Left lung (tissue), 10 donors: Measurements from ENCODE around the gene CDC73. TPM values are rescaled to one million over a fixed set of nuclear protein-coding genes. Genes with fewer than 3 reads are reported as not detected.
"Not testable (repeated sequence)": the region's sequence is repeated elsewhere in the genome, so short reads cannot be mapped to it uniquely, and the experiment has no call there.

Experiments
- ATAC-seq: fragments of 200-7000 bp; cut with Tn5 transposase; one replicate; pipeline ENCODE4 v1.9.1; 2020; ENCODE audit warnings: moderate library complexity
- DNase-seq, 4 donors: peaks; one replicate each; pipeline ENCODE4 v3.0.0-alpha.2; 2013 to 2020
- H3K27ac ChIP-seq, 2 donors: fragments of 200-600 bp; sonication (generic) in 1 of 2; one replicate each; pipeline versions ENCODE4 v1.5.0 to v1.8.0; 2020 to 2021
- H3K27me3 ChIP-seq, 2 donors: fragments of 200-600 bp; sonication (generic) in 1 of 2; one replicate each; pipeline versions ENCODE4 v1.5.0 to v1.8.0; 2020 to 2021
- H3K36me3 ChIP-seq, 2 donors: fragments of 200-600 bp; sonication (generic) in 1 of 2; one replicate each; pipeline versions ENCODE4 v1.5.0 to v1.8.0; 2020 to 2021
- H3K4me1 ChIP-seq, 2 donors: fragments of 200-600 bp; one replicate each; pipeline ENCODE4 v1.8.0; 2021
- H3K4me3 ChIP-seq, 2 donors: fragments of 200-600 bp; sonication (generic) in 1 of 2; one replicate each; pipeline versions ENCODE4 v1.5.0 to v1.8.0; 2020 to 2021; ENCODE audit warnings: mild to moderate bottlenecking in 1 of 2
- H3K9me3 ChIP-seq, 2 donors: fragments of 200-600 bp; sonication (generic) in 1 of 2; one replicate each; pipeline versions ENCODE4 v1.5.0 to v1.8.0; 2020 to 2021
- CTCF ChIP-seq, 2 donors: fragments of 200-600 bp; sonication (generic) in 1 of 2; IDR thresholded peaks; one replicate each; pipeline versions ENCODE4 v1.5.0 to v1.8.0; 2021; ENCODE audit warnings: antibody characterized with exemption in 2 of 2
- intact Hi-C, 2 donors: fragments of 100-400 bp; cut with DNase I; formaldehyde crosslinking; loops; one replicate each; pipeline versions ENCODE4 v1.11.2 to v1.14.2; 2022
- polyA plus RNA-seq, 6 donors: library from polyadenylated mRNA; unstranded; fragments of 120-200 nt; gene quantifications; one replicate each; pipeline ENCODE4 v1.2.1, GENCODE V29; 2013; ENCODE audit not compliant: insufficient read length in 6 of 6
- total RNA-seq, 2 donors: library from RNA; stranded (reverse); fragmentation: NEBNext Ultra II Directional; extraction: Animal tissue kit (Norgen Biotek cat#: 25700); gene quantifications; one replicate each; pipeline ENCODE4 v1.2.1, GENCODE V29; 2021
- donor health status: DM: no; HTN: yes; CAD: no.
- donor health status: DM: no; HTN: no; CAD: no.

Gene CDC73
- total and polyA plus RNA-seq, 8 donors, result 45.2 to 56.4 (median 53.2) TPM

GRCh38 chr1:193187114-193187513, 65.3 kb downstream of the CDC73 start:
- no peak for ATAC-seq
- Histone ChIP-seq H3K9me3 (peaks cover 0 to 3% of the 10 kb centered on the region in 2 donors), H3K4me1 (peaks cover 0 to 54% of the 10 kb centered on the region in 2 donors), H3K36me3 (peaks cover 0 to 2% of the 10 kb centered on the region in 2 donors), H3K27me3 (no peaks in the 10 kb centered on the region), H3K4me3 (no peak overlapping the region), H3K27ac (peak overlapping the region in 1 of 2 donors; percentile 65)
- TF ChIP-seq CTCF (IDR thresholded peaks at IDR 0.05), result no peak
- intact Hi-C loops, result no loop called here
- DNase-seq, result no peak

- H3K4me1 ChIP-seq, result peaks cover 0 to 47% of the 10 kb centered on the region in 2 donors
- ATAC-seq, H3K4me3 ChIP-seq, H3K27me3 ChIP-seq, intact Hi-C loops, DNase-seq: not testable (repeated sequence)
- H3K9me3 ChIP-seq, result peaks cover 0 to 10% of the 10 kb centered on the region in 2 donors
- H3K27ac ChIP-seq, result peak overlapping the region in 1 of 2 donors; percentile 1
- peaks cover 0 to 12% of the 10 kb centered on the region in 2 donors for H3K36me3 ChIP-seq
These were observed 67.1 kb downstream of the CDC73 start for GRCh38 chr1:193188915-193189314.

- Histone ChIP-seq H3K27ac (no peak overlapping the region), H3K27me3 (no peaks in the 10 kb centered on the region), H3K9me3 (peaks cover 0 to 10% of the 10 kb centered on the region in 2 donors), H3K4me1 (peaks cover 0 to 40% of the 10 kb centered on the region in 2 donors), H3K36me3 (peaks cover 0 to 12% of the 10 kb centered on the region in 2 donors), H3K4me3 (no peak overlapping the region)
- TF ChIP-seq CTCF (IDR thresholded peaks at IDR 0.05), result no peak
- ATAC-seq, result no peak
- DNase-seq, result no peak
- intact Hi-C loops, result no loop called here
These were observed 67.7 kb downstream of the CDC73 start for GRCh38 chr1:193189442-193190095.

GRCh38 chr1:193190096-193190744, 68.4 kb downstream of the CDC73 start:
- ATAC-seq (no peak), DNase-seq (peak in 2 of 4 donors; percentile 24 to 48)
- TF ChIP-seq CTCF (IDR thresholded peaks at IDR 0.05), result peak in 1 of 2 donors; percentile 11
- no peak overlapping the region for H3K27ac ChIP-seq
- no peaks in the 10 kb centered on the region for H3K27me3 ChIP-seq
- H3K4me1 ChIP-seq, result peaks cover 0 to 36% of the 10 kb centered on the region in 2 donors
- H3K9me3 ChIP-seq, result peaks cover 0 to 10% of the 10 kb centered on the region in 2 donors
- H3K4me3 ChIP-seq, result no peak overlapping the region
- peaks cover 0 to 12% of the 10 kb centered on the region in 2 donors for H3K36me3 ChIP-seq
- intact Hi-C loops, result no loop called here

- TF ChIP-seq CTCF (IDR thresholded peaks at IDR 0.05), result no peak
- ATAC-seq (no peak), DNase-seq (peak in 1 of 4 donors; percentile 5)
- peaks cover 0 to 16% of the 10 kb centered on the region in 2 donors for H3K4me1 ChIP-seq
- no peak overlapping the region for H3K27ac ChIP-seq
- peaks cover 0 to 10% of the 10 kb centered on the region in 2 donors for H3K9me3 ChIP-seq
- H3K36me3 ChIP-seq, result peaks cover 0 to 12% of the 10 kb centered on the region in 2 donors
- intact Hi-C loops, result no loop called here
- no peak overlapping the region for H3K4me3 ChIP-seq
- H3K27me3 ChIP-seq, result no peaks in the 10 kb centered on the region
These were observed 70.8 kb downstream of the CDC73 start for GRCh38 chr1:193192586-193192985.
